ENCODE measurements around the gene F13B. TPM values are rescaled to one million over a fixed set of nuclear protein-coding genes. Genes with fewer than 3 reads are reported as not detected.
"Not testable (repeated sequence)": the region's sequence is repeated elsewhere in the genome, so short reads cannot be mapped to it uniquely, and the experiment has no call there.

The F13B gene
- total RNA-seq, 2 experiments from 2014 or later, result not detected

DNA sequence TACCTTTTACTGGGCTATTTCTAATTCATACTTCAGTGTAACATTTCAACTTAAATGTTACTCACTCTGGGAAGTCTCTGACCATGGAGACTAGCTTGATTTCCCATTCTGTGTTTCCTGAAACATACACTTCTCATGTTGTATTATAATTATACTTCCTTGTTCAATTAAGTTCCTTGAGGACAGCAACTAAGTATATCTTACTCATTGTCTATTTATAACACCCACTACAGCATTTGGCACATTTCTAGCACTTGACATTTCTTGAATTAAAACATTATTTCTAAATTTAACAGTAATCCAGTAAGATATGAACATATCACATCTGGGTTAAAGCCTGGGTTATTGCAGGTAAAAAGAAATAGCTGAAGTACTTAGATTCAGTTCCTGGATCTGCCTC, 32.4 kb upstream of the F13B start:
- no peak for ATAC-seq (ENCODE audit: poor library complexity)
- TF ChIP-seq, protein P1, sequence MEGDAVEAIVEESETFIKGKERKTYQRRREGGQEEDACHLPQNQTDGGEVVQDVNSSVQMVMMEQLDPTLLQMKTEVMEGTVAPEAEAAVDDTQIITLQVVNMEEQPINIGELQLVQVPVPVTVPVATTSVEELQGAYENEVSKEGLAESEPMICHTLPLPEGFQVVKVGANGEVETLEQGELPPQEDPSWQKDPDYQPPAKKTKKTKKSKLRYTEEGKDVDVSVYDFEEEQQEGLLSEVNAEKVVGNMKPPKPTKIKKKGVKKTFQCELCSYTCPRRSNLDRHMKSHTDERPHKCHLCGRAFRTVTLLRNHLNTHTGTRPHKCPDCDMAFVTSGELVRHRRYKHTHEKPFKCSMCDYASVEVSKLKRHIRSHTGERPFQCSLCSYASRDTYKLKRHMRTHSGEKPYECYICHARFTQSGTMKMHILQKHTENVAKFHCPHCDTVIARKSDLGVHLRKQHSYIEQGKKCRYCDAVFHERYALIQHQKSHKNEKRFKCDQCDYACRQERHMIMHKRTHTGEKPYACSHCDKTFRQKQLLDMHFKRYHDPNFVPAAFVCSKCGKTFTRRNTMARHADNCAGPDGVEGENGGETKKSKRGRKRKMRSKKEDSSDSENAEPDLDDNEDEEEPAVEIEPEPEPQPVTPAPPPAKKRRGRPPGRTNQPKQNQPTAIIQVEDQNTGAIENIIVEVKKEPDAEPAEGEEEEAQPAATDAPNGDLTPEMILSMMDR (IDR thresholded peaks at IDR 0.05), result no peak
- Histone ChIP-seq H3K27me3 (ENCODE audit: control insufficient read depth in 1 of 2, insufficient read depth in 2 of 2, low read length in 2 of 2) (no peaks in the 10 kb centered on the region), H3K4me3 (ENCODE audit: low read length) (no peak overlapping the region), H3K4me1 (ENCODE audit: insufficient read depth, low read length) (no peaks in the 10 kb centered on the region), H3K9me3 (ENCODE audit: control insufficient read depth in 1 of 2, insufficient read depth in 1 of 2, low read length in 2 of 2) (no peaks in the 10 kb centered on the region), H3K36me3 (ENCODE audit: insufficient read depth, low read length) (no peaks in the 10 kb centered on the region), H3K27ac (ENCODE audit: low read depth in 1 of 2, low read length in 2 of 2) (no peak overlapping the region)
- DNase-seq, result no peak
- intact Hi-C loops (cut with DNase I, micrococcal nuclease), result no loop called here
- Mint-ChIP-seq H3K36me3 (ENCODE audit: low read depth) (no peaks in the 10 kb centered on the region), H3K4me3 (no peak overlapping the region), H3K27me3 (no peaks in the 10 kb centered on the region), H3K4me1 (ENCODE audit: low read depth) (peaks cover 43% of the 10 kb centered on the region), H3K9me3 (no peaks in the 10 kb centered on the region), H3K27ac (no peak overlapping the region)
- ChIA-PET CTCF (no interaction called here), POLR2A (interaction anchor here (0.6 to 1.7 kb wide), 2 partner anchors 42 to 397 kb away, joined by 3 to 5 read pairs; no protein-coding TSS in a partner anchor)

DNA sequence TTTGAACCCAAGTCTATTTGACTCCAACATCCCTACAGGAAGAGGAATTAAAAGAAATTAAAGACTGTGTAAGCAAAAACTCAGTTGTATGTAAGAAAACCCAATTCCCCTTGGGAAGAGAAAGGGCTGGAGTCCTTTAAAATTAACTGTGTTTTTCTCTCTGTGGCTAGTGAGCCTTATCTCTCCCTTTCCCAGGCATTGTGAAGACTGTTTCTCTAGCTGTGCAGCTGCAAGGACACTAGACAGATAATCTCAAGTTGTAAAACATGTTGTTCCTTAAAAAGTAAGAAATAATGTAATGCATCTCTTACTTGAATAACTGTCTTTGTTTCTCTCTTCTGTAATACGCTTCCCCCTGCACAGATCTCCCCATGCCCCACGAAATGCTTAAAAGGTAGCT, 29.9 kb upstream of the F13B start:
- DNase-seq; H3K27ac Mint-ChIP-seq; H3K27ac ChIP-seq (ENCODE audit: low read depth in 1 of 2, low read length in 2 of 2); H3K4me3 Mint-ChIP-seq; ATAC-seq (ENCODE audit: poor library complexity); POLR2A ChIA-PET; H3K36me3 ChIP-seq (ENCODE audit: insufficient read depth, low read length); H3K9me3 ChIP-seq (ENCODE audit: control insufficient read depth in 1 of 2, insufficient read depth in 1 of 2, low read length in 2 of 2); H3K36me3 Mint-ChIP-seq (ENCODE audit: low read depth); H3K27me3 ChIP-seq (ENCODE audit: control insufficient read depth in 1 of 2, insufficient read depth in 2 of 2, low read length in 2 of 2); H3K27me3 Mint-ChIP-seq; H3K4me3 ChIP-seq (ENCODE audit: low read length); intact Hi-C loops (cut with DNase I, micrococcal nuclease); H3K9me3 Mint-ChIP-seq; H3K4me1 ChIP-seq (ENCODE audit: insufficient read depth, low read length): not testable (repeated sequence)
- CTCF ChIA-PET, result interaction anchor here (1.2 kb wide), 1 partner anchor 10 kb away, joined by 5 read pairs; no protein-coding TSS in a partner anchor
- peaks cover 22% of the 10 kb centered on the region for H3K4me1 Mint-ChIP-seq (ENCODE audit: low read depth)

DNA sequence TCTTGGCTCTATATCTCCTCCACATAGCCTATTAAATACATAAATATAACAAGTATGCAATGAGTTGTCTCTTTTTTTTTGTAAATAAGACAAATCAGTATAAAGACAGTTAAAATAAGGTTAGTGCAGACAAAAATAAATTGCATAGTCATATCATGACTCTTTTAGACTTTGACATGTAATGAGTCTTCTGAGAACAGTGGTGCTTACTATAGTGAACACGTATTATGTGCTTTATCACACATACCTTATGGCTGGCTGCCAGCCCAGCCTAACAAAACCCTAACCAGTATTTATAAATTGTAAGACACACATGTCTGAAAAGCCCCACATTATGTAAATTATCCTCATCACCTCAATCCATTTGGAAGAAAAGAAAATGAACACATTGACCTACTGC, 29.1 kb upstream of the F13B start:
- no peak for DNase-seq
- H3K27ac Mint-ChIP-seq, result no peak overlapping the region
- H3K4me1 Mint-ChIP-seq (ENCODE audit: low read depth), result peaks cover 14% of the 10 kb centered on the region
- CTCF ChIA-PET, result interaction anchor here (1.2 kb wide), 1 partner anchor 9 kb away, joined by 5 read pairs; no protein-coding TSS in a partner anchor
- H3K9me3 Mint-ChIP-seq, result no peaks in the 10 kb centered on the region
- H3K36me3 ChIP-seq (ENCODE audit: insufficient read depth, low read length), result no peaks in the 10 kb centered on the region
- TF ChIP-seq, protein P1 (IDR thresholded peaks at IDR 0.05), result no peak
- H3K36me3 Mint-ChIP-seq (ENCODE audit: low read depth), result no peaks in the 10 kb centered on the region
- no peaks in the 10 kb centered on the region for H3K27me3 ChIP-seq (ENCODE audit: control insufficient read depth in 1 of 2, insufficient read depth in 2 of 2, low read length in 2 of 2)
- intact Hi-C loops (cut with DNase I, micrococcal nuclease), result no loop called here
- POLR2A ChIA-PET, result no interaction called here
- no peaks in the 10 kb centered on the region for H3K9me3 ChIP-seq (ENCODE audit: control insufficient read depth in 1 of 2, insufficient read depth in 1 of 2, low read length in 2 of 2)
- no peaks in the 10 kb centered on the region for H3K4me1 ChIP-seq (ENCODE audit: insufficient read depth, low read length)
- H3K4me3 ChIP-seq (ENCODE audit: low read length), result no peak overlapping the region
- H3K4me3 Mint-ChIP-seq, result no peak overlapping the region
- no peak for ATAC-seq (ENCODE audit: poor library complexity)
- no peaks in the 10 kb centered on the region for H3K27me3 Mint-ChIP-seq
- H3K27ac ChIP-seq (ENCODE audit: low read depth in 1 of 2, low read length in 2 of 2), result no peak overlapping the region

DNA sequence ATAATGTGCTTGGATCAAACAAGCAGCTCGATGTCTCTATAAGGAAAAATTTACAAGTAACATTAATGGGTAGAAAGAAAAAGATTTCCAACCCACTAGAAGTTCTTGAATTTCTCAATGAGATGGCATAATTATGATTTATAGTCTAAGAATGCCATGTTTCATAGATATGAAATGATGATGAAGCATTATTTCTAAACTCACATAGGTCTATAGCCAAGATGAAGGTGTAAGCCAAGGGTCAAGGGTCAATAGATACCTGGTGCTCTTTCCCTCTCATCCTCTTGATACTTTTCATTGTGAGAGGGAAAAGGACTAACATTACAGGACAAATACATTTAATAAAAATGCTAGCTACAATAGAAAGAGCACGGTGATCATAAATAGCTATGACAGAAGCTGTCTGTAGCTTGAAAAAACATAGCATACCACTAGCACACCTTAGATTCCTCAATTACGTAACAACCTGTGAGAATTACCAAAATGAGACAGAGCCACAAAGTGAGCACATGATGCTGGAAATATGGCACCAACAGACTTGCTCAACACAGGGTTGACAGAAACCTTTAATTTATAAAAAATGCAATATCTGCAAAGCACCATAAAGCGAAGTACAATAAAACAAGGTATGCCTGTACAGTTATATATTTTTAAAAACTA, 26.3 kb upstream of the F13B start:
- Histone ChIP-seq H3K27me3 (ENCODE audit: control insufficient read depth in 1 of 2, insufficient read depth in 2 of 2, low read length in 2 of 2) (no peaks in the 10 kb centered on the region), H3K27ac (ENCODE audit: low read depth in 1 of 2, low read length in 2 of 2) (no peak overlapping the region), H3K4me1 (ENCODE audit: insufficient read depth, low read length) (no peaks in the 10 kb centered on the region), H3K4me3 (ENCODE audit: low read length) (no peak overlapping the region), H3K9me3 (ENCODE audit: control insufficient read depth in 1 of 2, insufficient read depth in 1 of 2, low read length in 2 of 2) (no peaks in the 10 kb centered on the region), H3K36me3 (ENCODE audit: insufficient read depth, low read length) (no peaks in the 10 kb centered on the region)
- ATAC-seq (ENCODE audit: poor library complexity) (no peak), DNase-seq (no peak)
- POLR2A ChIA-PET, result no interaction called here
- H3K4me1 Mint-ChIP-seq (ENCODE audit: low read depth), result no peaks in the 10 kb centered on the region
- CTCF ChIA-PET, result no interaction called here
- no peaks in the 10 kb centered on the region for H3K9me3 Mint-ChIP-seq
- TF ChIP-seq, protein P1 (IDR thresholded peaks at IDR 0.05), result no peak
- intact Hi-C loops (cut with DNase I, micrococcal nuclease), result no loop called here
- H3K27me3 Mint-ChIP-seq, result no peaks in the 10 kb centered on the region
- H3K4me3 Mint-ChIP-seq, result no peak overlapping the region
- H3K27ac Mint-ChIP-seq, result no peak overlapping the region
- H3K36me3 Mint-ChIP-seq (ENCODE audit: low read depth), result no peaks in the 10 kb centered on the region

Data from CD4-positive, alpha-beta T cell (primary cell).